Right kidney (tissue), 9 donors: ENCODE data around the gene URB2.
A peak's percentile ranks its signal among the peaks of the same experiment; 100 is the strongest.
"Not testable (repeated sequence)": the region's sequence is repeated elsewhere in the genome, so short reads cannot be mapped to it uniquely, and the experiment has no call there.

ENCODE experiments used
- DNase-seq: peaks from one replicate; pipeline ENCODE4 v3.0.0-alpha.2; 2016
- long read RNA-seq, 8 donors: transcript quantifications; one replicate each; lab custom pipeline, GENCODE V29; 2026

The URB2 gene
- long read RNA-seq, donor 1 = 0 reads
- long read RNA-seq, donor 2 = 0 reads
- long read RNA-seq, donor 3 = 0 reads
- long read RNA-seq, donor 4, full-length matches to known transcripts = 3 of 3 reads
- long read RNA-seq, donor 4, partial matches to known transcripts = 0 of 3 reads
- long read RNA-seq, donor 4, other reads (novel, unspliced or antisense) = 0 of 3 reads
- long read RNA-seq, donor 5 = 0 reads
- long read RNA-seq, donor 6 = 0 reads
- long read RNA-seq, donor 7, partial matches to known transcripts = 8 of 8 reads
- long read RNA-seq, donor 7, other reads (novel, unspliced or antisense) = 0 of 8 reads
- long read RNA-seq, donor 8 = 0 reads

DNA sequence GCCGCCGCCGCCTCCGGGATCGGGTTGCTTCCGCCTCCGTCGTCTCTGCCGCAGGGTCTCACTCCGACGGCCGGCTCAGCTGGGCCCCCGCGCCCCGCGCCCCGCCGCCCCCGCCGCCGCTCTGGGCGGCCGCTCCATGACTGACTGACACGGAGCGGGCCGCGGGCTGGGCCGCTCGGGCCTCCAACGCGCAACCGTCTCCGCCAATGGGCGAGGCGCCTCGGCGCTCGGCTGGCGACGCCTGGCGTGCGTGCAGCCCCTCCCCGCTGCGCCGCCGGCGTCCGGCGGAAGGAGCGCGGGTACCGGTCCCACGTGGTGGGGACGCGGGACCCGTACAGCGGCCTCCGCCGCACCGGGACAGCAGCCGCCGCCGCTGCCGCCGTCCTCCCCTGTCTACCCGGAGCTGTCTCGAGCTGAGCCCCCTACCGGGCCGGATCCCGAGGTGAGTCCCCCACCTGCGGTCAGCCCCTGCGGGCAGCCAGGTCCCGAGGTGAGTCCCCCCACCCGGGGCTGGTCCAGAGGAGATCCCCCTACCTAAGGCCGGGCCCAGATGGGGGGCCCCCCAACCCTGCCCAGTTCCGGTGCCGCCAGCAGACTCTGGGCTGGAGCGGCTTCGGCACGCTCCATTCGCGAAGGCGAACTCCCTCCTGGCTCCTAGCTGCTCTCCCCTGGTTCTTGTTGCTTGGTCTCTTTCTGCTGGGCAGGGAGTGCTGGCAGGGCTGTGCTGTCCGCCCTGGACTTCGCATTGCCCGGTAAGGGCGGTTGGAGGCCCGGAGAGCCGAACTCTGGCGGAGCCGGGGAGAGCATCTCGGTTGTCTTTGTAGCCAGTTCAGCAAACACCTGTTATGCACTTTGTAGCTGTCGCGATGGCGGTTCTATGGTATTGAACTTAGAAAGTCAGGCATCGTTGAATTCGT is at the start of gene URB2, which contains the start of gene TAF5L:
TSS of gene URB2 (plus strand) at position 333 of the 917 bp plus-strand sequence. CDS start 1,387 bp downstream, outside the sequence.
TSS of gene TAF5L (minus strand) at position 208 of the 917 bp plus-strand sequence. CDS start 11,640 bp downstream, outside the sequence.
- peak; percentile 77 for DNase-seq

DNA sequence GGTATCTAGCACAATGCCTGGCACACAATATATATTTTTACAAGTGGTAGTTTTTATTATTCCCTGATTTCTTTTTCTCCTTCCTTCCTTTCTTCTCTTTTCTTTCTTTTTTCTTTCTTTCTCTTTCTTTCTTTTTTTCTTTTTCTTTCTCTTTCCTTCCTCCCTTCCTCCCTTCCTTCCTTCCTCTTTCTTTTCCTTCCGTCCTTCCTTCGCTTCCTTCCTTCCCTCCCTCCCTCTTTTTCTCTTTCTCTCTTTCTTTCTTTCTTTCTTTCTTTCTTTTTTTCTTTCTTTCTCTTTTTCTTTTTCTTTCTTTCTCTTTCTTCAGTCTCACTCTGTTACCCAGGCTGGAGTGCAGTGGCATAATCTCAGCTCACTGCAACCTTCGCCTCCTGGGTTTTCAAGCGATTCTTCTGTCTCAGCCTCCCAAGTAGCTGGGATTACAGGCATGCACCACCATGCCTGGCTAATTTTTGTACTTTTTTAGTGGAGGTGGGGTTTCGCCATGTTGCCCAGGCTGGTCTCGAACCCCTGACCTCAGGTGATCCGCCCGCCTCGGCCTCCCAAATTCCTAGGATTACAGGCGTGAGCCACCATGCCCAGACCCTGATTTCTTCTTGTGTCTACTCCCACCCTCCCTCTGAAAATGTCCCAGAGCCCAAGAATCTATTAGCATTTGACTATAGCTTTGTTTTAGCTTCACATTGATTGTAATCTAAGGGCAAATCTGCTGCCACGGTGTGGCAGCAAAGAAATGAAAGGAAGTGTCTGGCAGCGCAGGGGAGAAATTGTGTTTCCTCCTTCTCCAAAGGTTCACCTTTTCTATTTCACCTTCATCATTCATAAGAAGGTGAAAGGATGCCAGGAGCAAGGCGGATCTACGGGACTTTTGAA is 47.6 kb upstream of the URB2 start:
- no peak for DNase-seq

DNA sequence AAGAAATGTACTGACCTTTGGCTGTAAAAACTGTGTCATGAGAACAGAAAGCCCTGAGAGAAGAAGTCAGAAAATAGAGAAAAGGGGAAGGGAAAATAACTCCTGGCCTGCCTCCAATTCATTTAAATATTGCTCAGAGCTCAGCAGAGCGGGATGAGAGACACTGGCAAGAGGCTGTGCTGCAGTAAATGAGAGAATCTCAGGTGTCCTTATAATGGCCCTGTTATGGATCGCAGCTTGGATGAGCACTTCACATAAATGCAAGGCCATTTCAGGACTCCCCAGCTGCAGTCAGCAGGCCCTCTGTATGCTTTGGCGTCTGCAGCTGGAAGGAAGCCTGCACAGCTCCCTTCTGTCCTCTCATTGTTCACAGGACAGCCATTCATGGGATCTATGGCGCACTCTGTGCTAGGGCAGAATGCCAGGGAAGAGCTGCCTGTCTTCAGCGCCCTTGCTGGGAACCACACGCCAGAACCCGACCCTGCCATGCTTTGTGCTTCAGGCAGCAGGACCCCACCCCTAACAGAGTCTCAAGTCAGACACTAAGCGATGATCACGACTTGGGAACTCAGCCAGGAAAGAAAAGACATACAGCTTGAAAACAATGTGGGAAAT is 46.9 kb upstream of the URB2 start:
- peak; percentile 56 for DNase-seq

DNA sequence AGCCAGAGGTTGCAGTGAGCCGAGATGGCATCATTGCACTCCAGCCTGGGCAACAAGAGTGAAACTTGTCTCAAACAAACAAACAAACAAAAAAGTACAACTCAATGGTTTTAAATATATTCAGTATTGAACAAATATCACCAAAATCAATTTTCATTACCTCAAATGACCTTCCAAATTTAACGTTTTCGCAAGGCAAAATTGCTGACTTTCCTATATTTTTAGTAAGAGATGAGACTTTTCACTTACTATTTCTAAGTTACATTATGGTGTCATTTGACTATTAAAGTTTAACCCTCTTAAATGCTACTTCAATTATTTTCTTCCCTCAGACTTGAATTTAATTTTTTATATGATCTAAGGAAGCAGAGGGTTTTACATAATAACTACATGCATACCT is 44.6 kb upstream of the URB2 start:
- DNase-seq = no peak

DNA sequence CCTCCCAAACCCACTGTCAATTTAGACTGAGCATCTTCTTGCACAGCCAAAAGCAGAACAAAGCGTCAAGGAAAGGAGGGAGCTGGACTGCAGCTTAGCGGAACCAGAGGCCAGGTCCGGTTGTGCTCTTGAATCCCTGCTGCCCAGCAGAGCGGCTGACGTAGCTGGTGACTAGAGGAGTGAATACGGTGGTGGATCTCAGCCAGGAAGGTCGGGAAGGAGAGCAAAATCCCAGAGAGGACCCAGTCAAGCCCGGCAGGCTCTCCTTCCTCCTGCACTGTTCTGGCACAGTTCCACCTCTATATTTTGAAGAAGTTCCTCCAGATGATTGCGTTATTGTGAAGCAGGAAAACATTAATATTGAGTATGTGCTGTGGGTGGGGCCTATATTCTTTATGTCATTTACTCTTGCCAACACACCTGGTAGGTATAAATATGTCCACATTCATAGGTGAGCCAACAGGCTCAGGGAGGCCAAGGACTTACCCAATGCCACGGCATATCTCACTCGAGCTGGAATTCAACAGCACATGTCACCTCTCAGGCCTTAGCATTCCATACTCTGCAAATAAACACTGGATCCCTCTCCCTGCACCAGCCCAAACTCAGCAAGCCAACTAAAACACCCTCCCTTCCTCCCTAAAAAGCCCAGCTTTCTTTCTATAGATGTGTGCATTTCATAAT is 43.9 kb upstream of the URB2 start:
- no peak for DNase-seq

DNA sequence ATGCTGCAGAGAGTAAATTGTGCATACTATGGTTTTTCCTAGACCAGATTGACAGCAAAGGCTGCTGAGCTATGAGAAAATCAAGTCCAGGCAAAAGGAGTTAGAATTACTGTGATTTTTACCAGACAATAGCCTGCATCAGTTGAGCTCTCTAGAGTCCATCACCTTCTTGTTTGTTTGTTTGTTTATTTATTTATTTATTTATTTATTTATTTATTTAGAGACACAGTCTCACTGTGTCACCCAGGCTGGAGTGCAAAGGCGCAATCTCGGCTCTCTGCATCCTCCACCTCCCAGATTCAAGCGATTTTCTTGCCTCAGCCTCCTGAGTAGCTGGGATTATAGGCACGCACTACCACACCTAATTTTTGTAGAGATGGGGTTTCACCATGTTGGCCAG is 43.3 kb upstream of the URB2 start:
- no peak for DNase-seq

DNA sequence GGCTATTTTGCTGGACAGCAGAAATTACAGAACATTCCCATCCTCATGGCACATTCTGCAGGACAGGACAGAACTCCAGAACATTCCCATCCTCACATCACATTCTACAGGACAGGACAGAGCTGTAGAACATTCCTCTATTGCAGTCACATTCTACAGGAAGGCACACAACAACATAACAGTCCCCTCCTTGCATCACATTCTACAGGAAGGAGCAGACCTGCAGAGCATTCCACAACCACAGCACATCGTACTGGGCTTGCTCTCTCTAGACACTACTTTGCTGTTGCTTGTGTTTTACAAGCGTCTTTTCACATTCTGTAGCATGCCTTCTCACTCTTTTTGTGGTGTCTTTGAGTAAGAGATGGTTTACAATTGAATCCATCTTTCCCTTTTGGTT is 40.7 kb upstream of the URB2 start:
- DNase-seq = no peak

DNA sequence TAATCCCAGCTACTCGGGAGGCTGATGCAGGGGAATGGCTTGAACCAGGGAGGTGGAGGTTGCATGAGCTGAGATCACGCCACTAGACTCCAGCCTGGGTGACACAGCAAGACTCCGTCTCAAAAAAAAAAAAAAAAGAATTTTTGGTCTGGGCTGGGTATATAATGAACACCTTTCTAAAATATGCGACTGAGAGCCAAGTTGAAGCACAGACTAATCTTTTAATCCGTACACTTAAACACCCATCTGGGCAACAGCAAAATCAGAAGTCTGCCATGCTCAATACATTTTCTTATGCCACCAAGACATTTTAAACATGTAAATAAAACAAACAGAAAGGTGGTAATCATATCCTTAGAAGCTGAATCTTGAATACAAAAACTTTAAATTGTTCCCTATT is 35.9 kb upstream of the URB2 start:
- DNase-seq = no peak

DNA sequence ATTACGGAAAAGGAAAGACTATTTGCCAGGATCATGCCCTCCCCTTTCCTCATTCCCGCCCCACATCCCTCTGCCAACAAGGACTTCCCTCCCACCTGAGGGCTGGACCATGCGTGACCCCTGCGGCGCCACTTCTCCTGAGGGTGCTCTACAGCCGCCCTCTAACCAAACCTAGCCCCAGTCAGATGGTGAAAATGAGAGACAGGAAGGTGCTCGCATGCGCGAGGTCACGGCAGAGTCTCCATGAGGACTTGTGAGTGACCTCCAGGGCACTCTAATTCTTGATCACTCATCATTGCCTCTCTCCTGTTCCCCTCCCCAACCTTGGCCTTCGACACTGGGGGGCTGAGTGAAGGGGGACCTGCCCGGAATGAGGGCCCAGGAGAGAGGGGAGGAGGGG is 32.2 kb upstream of the URB2 start:
- no peak for DNase-seq

DNA sequence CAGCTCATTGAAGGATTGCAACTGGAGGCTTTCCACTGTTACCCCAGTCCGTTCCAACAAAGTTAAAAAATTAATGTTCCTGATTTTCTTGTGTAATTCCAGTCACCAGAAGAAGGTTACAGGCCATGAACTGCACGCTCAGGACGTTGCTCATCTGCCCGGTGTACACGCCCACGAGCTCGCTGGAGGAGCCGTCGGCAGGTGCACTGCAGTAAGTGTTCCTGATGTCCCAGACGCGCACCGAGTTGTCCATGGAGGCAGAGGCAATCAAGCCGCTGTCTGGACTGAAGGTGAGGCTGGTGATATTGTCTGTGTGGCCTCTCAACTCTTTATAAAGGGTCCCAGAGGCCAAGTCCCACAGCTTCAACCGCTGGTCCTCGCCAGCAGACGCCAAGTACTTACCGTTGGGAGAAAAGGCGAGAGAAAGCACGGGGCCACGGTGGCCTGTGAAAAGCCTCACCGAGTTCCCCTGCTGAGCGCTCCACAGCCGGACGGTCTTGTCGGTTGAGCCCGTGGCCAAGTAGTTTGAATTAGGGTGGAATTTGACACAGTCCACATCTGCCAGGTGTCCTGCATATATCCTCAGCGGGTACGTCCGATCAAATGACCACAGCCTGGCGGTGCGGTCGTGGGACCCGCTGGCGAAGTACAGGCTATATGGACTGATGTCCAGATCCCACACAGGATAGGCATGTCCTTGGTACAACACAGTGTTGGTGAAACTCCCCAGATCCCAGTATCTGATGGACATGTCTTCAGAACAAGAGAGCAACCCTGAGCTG is 31.6 kb upstream of the URB2 start:
- no peak for DNase-seq

DNA sequence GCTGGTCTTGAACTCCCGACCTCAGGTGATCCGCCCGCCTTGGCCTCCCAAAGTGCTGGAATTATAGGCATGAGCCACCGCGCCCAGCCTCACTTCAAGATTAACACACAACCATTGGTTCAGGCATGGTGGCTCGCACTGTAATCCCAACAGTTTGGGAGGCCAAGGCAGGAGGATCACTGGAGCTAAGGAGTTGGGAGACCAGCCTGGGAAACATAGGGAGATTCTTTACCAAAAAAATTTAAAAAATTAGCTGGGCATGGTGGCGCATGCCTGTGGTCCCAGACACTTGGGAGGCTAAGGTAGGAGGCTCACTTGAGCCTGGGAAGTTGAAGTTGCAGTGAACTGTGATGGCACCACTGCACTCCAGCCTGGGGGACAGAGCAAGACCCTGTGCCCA is 30.2 kb upstream of the URB2 start:
- DNase-seq = not testable (repeated sequence)

DNA sequence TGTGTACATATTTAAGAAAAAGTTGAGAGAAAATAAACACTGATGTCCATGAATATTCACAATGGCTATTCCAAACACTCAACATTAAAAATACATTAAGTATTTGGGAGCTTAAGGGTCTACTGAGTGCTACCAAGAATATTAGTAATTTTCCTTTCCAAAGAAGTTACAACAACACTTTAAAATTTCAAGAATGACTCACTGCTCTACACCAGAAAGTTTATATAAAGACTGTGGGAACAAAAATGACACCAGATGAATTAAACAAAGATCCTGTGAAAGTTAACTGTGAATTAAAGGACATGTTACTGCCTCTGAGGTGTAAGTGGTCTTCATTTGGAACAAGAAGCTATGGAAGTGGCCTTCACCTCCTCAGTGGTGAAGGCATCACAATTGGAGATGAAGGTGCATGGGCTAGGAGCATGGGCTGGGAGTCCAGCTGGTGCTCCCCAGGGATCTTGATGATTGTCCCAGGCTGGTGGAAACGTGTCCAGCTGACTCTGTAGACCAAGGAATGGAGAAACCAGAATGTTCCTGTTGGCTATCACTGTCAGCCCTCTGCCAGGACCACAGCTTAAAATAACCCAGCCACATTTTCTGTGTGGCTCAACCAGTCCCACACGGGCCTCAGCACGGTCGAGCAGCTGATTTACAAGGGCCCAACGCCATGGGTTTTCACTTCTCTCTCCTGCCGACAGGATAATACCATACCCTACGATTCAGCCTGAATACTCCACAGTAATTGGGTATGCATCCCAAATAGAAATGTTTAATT is 28.9 kb upstream of the URB2 start:
- no peak for DNase-seq

DNA sequence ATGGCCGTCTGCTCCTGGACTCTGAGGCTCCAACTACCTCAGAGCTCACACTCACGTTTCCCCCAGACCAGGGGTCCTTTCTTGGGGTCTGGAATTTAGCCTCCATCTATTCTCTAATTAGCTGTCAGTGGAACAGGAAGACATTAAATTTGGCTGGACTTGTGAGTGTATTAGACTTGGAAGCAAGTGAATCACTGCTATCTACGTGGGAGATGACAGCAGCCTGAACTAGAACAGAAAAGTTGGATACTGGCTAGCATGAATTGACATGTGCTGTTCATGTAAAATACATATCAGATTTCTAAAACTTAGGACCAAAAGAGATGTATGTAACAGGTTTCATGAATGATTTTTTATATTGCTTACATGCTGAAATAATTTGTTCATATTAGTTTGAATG is 28.2 kb upstream of the URB2 start:
- no peak for DNase-seq

DNA sequence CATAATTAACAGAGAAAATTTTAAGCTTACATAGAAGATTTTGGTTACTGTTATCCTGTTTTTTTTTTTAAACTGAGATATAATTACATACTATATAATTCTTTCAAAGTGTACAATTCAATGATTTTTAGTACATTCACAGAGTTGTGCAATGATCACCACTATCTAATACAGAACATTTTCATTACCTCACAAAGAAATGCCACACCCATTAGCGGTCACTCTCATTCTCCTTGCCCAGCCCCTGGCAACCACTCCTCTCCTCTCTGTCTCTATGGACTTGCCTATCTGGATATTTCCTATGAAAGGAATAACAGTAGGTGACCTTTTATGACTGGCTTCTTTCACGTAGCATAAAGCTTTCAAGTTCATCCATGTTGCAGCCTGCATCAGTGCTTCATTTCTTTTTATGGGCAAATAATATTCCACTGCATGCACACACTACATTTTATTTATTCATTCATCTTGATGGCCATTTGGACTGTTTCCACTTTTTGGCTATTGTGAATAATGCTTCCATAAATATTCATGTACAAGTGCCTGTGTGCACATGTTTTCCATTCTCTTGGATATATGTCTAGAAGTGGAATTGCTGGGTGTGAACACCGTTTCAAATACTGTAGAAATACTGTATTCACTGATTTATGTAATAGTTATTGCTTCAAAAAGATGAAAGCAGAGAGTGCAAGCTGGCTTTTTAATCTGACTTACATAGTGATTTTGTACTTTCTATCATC is 26.7 kb upstream of the URB2 start:
- no peak for DNase-seq

DNA sequence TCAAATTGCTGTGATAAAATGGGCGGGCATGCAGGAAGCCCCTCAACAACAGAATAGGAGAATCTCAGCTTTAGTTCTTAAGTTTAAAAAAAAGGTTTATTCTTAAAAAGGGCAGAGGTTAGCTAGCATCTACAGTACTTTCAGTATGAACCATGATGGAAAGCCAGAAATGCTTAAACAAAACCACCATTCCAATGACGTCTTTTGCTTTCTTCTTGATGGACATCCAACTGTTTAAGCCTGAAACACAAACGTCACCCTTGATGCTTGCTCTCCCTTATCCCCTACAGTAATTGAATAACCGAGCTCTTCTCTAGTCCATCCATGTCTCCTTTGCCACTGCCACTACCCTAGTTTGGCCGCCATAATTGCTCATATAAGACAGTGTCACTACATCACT is 25.8 kb upstream of the URB2 start:
- DNase-seq = no peak

DNA sequence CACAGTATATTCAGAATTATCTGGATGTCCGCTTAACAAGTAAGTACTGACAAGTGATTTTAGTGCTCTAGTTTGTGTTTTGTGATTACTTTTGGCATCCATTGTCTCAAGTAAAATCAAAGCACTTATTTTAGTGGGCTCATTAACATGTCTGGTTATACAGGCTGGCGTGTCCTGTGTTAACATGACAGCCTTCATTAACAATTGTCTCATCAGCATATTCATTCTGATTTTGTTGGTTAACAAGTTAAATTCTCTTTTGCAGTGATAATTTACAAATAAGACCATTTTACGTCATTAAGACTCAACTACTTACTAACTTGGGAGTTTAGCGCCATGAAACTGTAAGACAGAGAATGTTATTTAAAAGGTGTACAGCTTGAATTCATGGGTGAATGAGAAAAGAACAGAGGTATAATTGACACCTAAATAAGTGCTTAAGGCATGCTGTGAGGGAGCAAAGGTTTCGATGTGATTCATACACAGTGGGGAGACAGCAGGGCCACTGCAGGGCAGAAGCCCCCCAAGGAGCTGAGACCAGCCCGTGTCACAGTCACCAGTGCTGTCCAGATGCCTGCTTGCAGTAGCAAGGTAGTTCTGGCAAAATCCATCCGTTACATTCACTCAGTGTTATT is 22.6 kb upstream of the URB2 start:
- DNase-seq = no peak

DNA sequence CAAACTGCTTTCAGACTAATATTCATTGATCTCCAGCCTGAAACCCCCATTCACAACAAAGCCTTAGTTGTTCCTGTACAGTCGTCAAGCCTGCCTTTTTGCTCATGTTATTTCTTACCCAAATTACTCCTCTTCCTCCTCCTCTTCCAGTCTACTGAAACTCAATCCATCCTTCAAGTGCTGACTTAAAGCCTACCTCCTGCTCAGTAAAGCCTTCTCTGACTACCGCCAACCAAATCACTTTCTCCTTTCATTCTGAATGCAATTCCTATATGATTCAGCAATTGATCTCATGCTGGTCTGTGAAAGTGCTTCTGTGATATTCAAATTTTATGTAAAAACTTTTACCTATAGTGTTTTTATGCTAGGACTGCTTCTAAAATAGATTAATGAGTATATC is 18.7 kb upstream of the URB2 start:
- no peak for DNase-seq

DNA sequence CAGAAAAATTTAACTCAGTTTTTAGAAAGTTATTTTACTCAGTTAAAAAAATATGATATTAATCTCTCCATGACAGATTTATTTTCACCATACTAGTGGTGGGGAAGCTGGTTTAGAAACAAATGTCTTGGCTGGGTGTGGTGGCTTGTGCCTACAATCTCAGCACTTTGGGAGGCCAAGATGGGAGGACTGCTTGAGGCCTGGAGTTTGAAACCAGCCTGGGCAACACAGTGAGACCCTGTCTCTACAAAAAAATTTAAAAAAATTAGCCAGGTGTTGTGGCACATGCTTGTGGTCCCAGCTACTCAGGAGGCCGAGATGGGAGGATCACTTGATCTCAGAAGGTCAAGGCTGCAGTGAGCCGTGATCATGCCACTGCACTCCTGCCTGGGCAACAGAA is 17.5 kb upstream of the URB2 start:
- DNase-seq = no peak

DNA sequence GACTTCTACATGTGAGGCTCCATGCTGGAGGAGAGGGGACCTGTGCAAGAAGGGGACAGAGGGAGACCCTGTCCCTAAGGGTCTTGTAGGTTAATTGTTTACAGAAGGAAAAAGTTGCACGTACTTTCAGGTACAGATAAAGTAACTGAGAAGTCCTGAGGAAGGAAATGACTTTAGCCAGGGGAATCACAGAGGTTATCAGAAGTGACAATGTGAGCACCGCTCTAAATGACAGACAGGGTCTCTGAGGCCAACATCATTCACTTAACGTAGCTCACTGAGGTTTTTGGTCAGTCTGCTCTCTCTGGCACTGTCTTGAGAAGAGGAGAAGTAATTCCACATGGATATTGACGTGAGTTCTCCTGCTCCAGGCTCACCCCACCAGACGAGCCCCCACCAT is 12.1 kb upstream of the URB2 start:
- no peak for DNase-seq
